Glutamatergic neuron (in vitro differentiated cells): ENCODE results near the gene GALNT13. TPM values are rescaled to one million over a fixed set of nuclear protein-coding genes. Genes with fewer than 3 reads are reported as not detected.

ENCODE experiments used
- DNase-seq: peaks from one replicate; pipeline ENCODE4 v3.0.0; 2022
- H3K27ac Mint-ChIP-seq: one replicate; pipeline ENCODE4 v1.8.0; 2020; ENCODE audit warnings: mild to moderate bottlenecking, mixed read lengths, inconsistent platforms; ENCODE audit not compliant: unreplicated experiment
- H3K27me3 Mint-ChIP-seq: one replicate; pipeline ENCODE4 v1.8.0; 2020; ENCODE audit warnings: mild to moderate bottlenecking, moderate library complexity, mixed read lengths, inconsistent platforms; ENCODE audit not compliant: unreplicated experiment
- H3K36me3 Mint-ChIP-seq: one replicate; pipeline ENCODE4 v1.8.0; 2020; ENCODE audit warnings: mild to moderate bottlenecking, mixed read lengths, inconsistent platforms; ENCODE audit not compliant: unreplicated experiment
- H3K4me1 Mint-ChIP-seq: one replicate; pipeline ENCODE4 v1.8.0; 2020; ENCODE audit warnings: mild to moderate bottlenecking, low read depth, mixed read lengths, inconsistent platforms; ENCODE audit not compliant: unreplicated experiment
- H3K4me3 Mint-ChIP-seq: one replicate; pipeline ENCODE4 v1.8.0; 2020; ENCODE audit warnings: mild to moderate bottlenecking, mixed read lengths, inconsistent platforms; ENCODE audit not compliant: unreplicated experiment
- H3K9me3 Mint-ChIP-seq: one replicate; pipeline ENCODE4 v1.8.0; 2020; ENCODE audit warnings: mild to moderate bottlenecking, moderate library complexity, mixed read lengths, inconsistent platforms; ENCODE audit not compliant: unreplicated experiment
- total RNA-seq: library from RNA; stranded (reverse); fragmentation: NEBNext Ultra II Directional; extraction: Animal tissue kit (Norgen Biotek cat#: 25700); gene quantifications from one replicate; pipeline ENCODE4 v1.2.1, GENCODE V29; 2021; ENCODE audit not compliant: unreplicated experiment
- TF ChIP-seq, protein P1 (sequence below): fragments of 200-600 bp; sonication (generic); IDR thresholded peaks from one replicate; pipeline ENCODE4 v1.5.0; 2021; ENCODE audit not compliant: partially characterized antibody, unreplicated experiment

GALNT13 gene
- total RNA-seq, 1 donor from 2014 or later: 5.5 TPM

DNA sequence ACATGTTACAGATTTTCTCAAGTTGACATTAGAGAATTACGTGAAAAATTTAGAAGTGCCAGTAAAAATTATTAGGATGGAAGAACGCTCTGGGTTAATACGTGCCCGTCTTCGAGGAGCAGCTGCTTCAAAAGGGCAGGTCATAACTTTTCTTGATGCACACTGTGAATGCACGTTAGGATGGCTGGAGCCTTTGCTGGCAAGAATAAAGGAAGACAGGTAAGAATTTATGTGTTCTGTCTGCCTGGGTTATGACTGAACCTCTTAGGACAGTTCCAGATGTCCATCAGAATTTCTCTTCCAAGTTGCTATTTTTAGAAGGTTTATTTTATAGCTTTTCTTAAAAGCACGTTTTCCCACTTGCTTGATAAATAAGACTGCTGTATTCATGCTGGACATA, 371.0 kb downstream of the GALNT13 start:
- Mint-ChIP-seq H3K27me3 (no peaks in the 10 kb centered on the region), H3K4me3 (no peak overlapping the region), H3K4me1 (no peaks in the 10 kb centered on the region), H3K9me3 (no peaks in the 10 kb centered on the region), H3K36me3 (no peaks in the 10 kb centered on the region), H3K27ac (no peak overlapping the region)
- no peak for DNase-seq
- TF ChIP-seq, protein P1, sequence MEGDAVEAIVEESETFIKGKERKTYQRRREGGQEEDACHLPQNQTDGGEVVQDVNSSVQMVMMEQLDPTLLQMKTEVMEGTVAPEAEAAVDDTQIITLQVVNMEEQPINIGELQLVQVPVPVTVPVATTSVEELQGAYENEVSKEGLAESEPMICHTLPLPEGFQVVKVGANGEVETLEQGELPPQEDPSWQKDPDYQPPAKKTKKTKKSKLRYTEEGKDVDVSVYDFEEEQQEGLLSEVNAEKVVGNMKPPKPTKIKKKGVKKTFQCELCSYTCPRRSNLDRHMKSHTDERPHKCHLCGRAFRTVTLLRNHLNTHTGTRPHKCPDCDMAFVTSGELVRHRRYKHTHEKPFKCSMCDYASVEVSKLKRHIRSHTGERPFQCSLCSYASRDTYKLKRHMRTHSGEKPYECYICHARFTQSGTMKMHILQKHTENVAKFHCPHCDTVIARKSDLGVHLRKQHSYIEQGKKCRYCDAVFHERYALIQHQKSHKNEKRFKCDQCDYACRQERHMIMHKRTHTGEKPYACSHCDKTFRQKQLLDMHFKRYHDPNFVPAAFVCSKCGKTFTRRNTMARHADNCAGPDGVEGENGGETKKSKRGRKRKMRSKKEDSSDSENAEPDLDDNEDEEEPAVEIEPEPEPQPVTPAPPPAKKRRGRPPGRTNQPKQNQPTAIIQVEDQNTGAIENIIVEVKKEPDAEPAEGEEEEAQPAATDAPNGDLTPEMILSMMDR: no peak

DNA sequence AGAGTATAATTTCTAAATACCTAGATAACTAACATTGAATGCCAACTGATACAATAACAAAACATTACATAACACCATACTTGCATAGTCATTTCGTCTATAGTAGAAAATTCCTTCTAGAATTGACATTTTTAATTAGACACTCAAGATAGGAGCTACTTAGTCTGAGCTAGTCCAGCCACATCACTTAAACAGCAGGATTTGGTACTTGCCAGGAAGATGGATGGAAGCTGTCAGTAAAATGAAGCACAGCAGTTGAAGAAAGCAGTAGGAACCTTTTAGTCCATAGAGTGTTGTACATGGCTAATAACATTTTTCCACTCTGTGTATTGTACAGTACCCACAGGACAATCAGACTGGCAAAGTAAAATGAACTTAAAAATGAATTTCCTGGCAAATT, 372.0 kb downstream of the GALNT13 start:
- DNase-seq: no peak
- TF ChIP-seq, protein P1: no peak

GRCh38 chr2:154244932-154245331, 373.2 kb downstream of the GALNT13 start:
- Mint-ChIP-seq H3K4me3 (no peak overlapping the region), H3K36me3 (no peaks in the 10 kb centered on the region), H3K27ac (no peak overlapping the region), H3K4me1 (no peaks in the 10 kb centered on the region), H3K9me3 (no peaks in the 10 kb centered on the region), H3K27me3 (no peaks in the 10 kb centered on the region)
- TF ChIP-seq, protein P1: no peak
- no peak for DNase-seq

More for the DNA sequence above, 372.0 kb downstream of the GALNT13 start:
- H3K27me3 Mint-ChIP-seq: no peaks in the 10 kb centered on the region
- H3K27ac Mint-ChIP-seq: no peak overlapping the region
- H3K4me1 Mint-ChIP-seq: no peaks in the 10 kb centered on the region
- no peaks in the 10 kb centered on the region for H3K36me3 Mint-ChIP-seq
- no peak overlapping the region for H3K4me3 Mint-ChIP-seq
- H3K9me3 Mint-ChIP-seq: no peaks in the 10 kb centered on the region

DNA sequence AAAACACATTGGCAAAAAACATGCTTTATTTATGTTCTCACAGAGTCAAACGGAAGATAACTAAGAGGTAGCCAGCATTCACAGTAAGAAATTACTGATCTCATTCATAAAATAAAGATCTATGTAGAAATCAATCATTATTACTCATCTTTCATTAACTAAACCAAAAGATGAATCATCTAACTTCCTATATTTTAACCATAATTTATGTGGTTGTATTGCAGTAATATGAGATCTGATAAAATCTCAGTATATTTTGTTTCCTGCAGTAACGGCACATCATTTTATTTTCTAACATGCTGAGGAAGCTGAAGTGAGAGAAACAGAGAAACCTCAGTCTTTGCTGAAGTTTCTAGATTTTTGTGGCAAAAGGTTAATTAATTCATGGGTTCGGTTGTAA, 375.8 kb downstream of the GALNT13 start:
- H3K27ac Mint-ChIP-seq: no peak overlapping the region
- TF ChIP-seq, protein P1: no peak
- no peaks in the 10 kb centered on the region for H3K4me1 Mint-ChIP-seq
- H3K27me3 Mint-ChIP-seq: no peaks in the 10 kb centered on the region
- no peaks in the 10 kb centered on the region for H3K36me3 Mint-ChIP-seq
- no peak for DNase-seq
- H3K9me3 Mint-ChIP-seq: no peaks in the 10 kb centered on the region
- no peak overlapping the region for H3K4me3 Mint-ChIP-seq

- Mint-ChIP-seq H3K27ac (no peak overlapping the region), H3K9me3 (no peaks in the 10 kb centered on the region), H3K27me3 (no peaks in the 10 kb centered on the region), H3K36me3 (no peaks in the 10 kb centered on the region), H3K4me3 (no peak overlapping the region), H3K4me1 (no peaks in the 10 kb centered on the region)
- TF ChIP-seq, protein P1: no peak
- no peak for DNase-seq
These were observed 384.4 kb downstream of the GALNT13 start for GRCh38 chr2:154256136-154256535.
